GM19043 (cell line): Measurements from ENCODE around the gene NECTIN4.

Source experiments
- ATAC-seq: cut with Tn5 transposase; IDR thresholded peaks from one replicate; pipeline ENCODE4 v1.9.1; 2021; ENCODE audit warnings: low read depth; ENCODE audit not compliant: unreplicated experiment

NECTIN4 gene

GRCh38 chr1:161083748-161084596 lies 5.4 kb downstream of the NECTIN4 start:
- ATAC-seq: no peak

GRCh38 chr1:161082996-161083747 lies 6.2 kb downstream of the NECTIN4 start:
- ATAC-seq: no peak

- no peak for ATAC-seq
These were observed 6.9 kb downstream of the NECTIN4 start for GRCh38 chr1:161082483-161082882.

GRCh38 chr1:161081519-161081918 lies 7.8 kb downstream of the NECTIN4 start:
- ATAC-seq: no peak

GRCh38 chr1:161080441-161081405 lies 8.6 kb downstream of the NECTIN4 start:
- no peak for ATAC-seq

- no peak for ATAC-seq
These were observed 9.8 kb downstream of the NECTIN4 start for GRCh38 chr1:161079436-161080110.

- no peak for ATAC-seq
These were observed 11.9 kb downstream of the NECTIN4 start for GRCh38 chr1:161077426-161077825.

- no peak for ATAC-seq
These were observed 12.9 kb downstream of the NECTIN4 start for GRCh38 chr1:161076410-161076809.

- ATAC-seq: no peak
These were observed 14.5 kb downstream of the NECTIN4 start for GRCh38 chr1:161074676-161075368.

GRCh38 chr1:161073474-161074121 lies 15.8 kb downstream of the NECTIN4 start:
- ATAC-seq: no peak

- no peak for ATAC-seq
These were observed 16.5 kb downstream of the NECTIN4 start for GRCh38 chr1:161072751-161073449.

GRCh38 chr1:161071886-161072371 lies 17.4 kb downstream of the NECTIN4 start:
- ATAC-seq: no peak

GRCh38 chr1:161070761-161071160 lies 18.6 kb downstream of the NECTIN4 start:
- ATAC-seq: no peak

- ATAC-seq: peak; percentile 81
These were observed 19.6 kb downstream of the NECTIN4 start, which contains the start of gene ARHGAP30 for GRCh38 chr1:161069731-161070270. Gene ARHGAP30, minus strand, starts transcription at chr1:161069891. Its CDS starts 267 bp downstream, at chr1:161069624.

GRCh38 chr1:161069241-161069640 lies 20.1 kb downstream of the NECTIN4 start:
- no peak for ATAC-seq

- ATAC-seq: peak; percentile 45
These were observed 20.8 kb downstream of the NECTIN4 start for GRCh38 chr1:161068306-161069234.

GRCh38 chr1:161066694-161067093 lies 22.7 kb downstream of the NECTIN4 start:
- no peak for ATAC-seq
